B cell (primary cell): ENCODE results near the gene MARCHF7. TPM values are rescaled to one million over a fixed set of nuclear protein-coding genes. Genes with fewer than 3 reads are reported as not detected.

Experiments used
- ATAC-seq: fragments of 200-7000 bp; cut with Tn5 transposase; one replicate; pipeline ENCODE4 v1.10.0; 2021; ENCODE audit warnings: low read depth, mild to moderate bottlenecking, moderate number of reproducible peaks, moderate library complexity
- CTCF ChIA-PET: fragments of 350-600 bp; sonication (Branson Sonifier 250); formaldehyde crosslinking; loops from one replicate; lab custom pipeline; 2021; ENCODE audit warnings: antibody characterized with exemption, inconsistent platforms; lab: Charles Lee
- POLR2A ChIA-PET: fragments of 350-600 bp; sonication (Branson Sonifier 250); formaldehyde crosslinking; loops from one replicate; lab custom pipeline; 2021; ENCODE audit warnings: antibody characterized with exemption; lab: Charles Lee
- DNase-seq: peaks from one replicate; pipeline ENCODE4 v3.0.0; 2013
- H2AFZ ChIP-seq: 2 replicates; pipeline ENCODE4 v1.6.1; 2012; ENCODE audit warnings: mild to moderate bottlenecking, low read depth, low read length; ENCODE audit not compliant: insufficient read depth, poor library complexity, severe bottlenecking
- H3K27ac ChIP-seq, 2 donors: 1 replicate in 1 of 2; 2 replicates in 1 of 2; pipeline ENCODE4 v1.5.1; 2012 to 2013; ENCODE audit warnings: low read length in 2 of 2, mild to moderate bottlenecking in 2 of 2, moderate library complexity in 1 of 2
- H3K27me3 ChIP-seq, 4 experiments: fragments of 200-600 bp in 1 of 4; sonication (generic) in 1 of 4; replicated peaks in 1 of 4; 1 replicate in 2 of 4; 2 replicates in 2 of 4; pipeline versions ENCODE4 v1.6.1 to v1.7.0; 2013 to 2016; ENCODE audit warnings: low read length in 3 of 4, mild to moderate bottlenecking in 2 of 4, mixed read lengths in 1 of 4, moderate library complexity in 1 of 4; ENCODE audit not compliant: insufficient read depth in 4 of 4, control insufficient read depth in 3 of 4; ENCODE audit errors: control extremely low read depth in 1 of 4
- H3K36me3 ChIP-seq, 2 experiments: replicated peaks in 1 of 2; 1 replicate in 1 of 2; 2 replicates in 1 of 2; pipeline versions ENCODE4 v1.6.1 to v1.7.1; 2013; ENCODE audit warnings: low read length in 1 of 2; ENCODE audit not compliant: insufficient read depth in 2 of 2, control insufficient read depth in 1 of 2; ENCODE audit errors: control extremely low read depth in 1 of 2, extremely low read depth in 1 of 2
- H3K4me1 ChIP-seq, 2 donors: fragments of 200-600 bp in 1 of 2; sonication (generic) in 1 of 2; 1 replicate in 1 of 2; 2 replicates in 1 of 2; pipeline versions ENCODE4 v1.5.1 to v1.6.1; 2013 to 2017; ENCODE audit warnings: low read length in 2 of 2; ENCODE audit not compliant: control insufficient read depth in 2 of 2, insufficient read depth in 2 of 2
- H3K4me2 ChIP-seq: replicated peaks from 2 replicates; pipeline ENCODE3; 2012; ENCODE audit warnings: mild to moderate bottlenecking, low read depth, low read length; ENCODE audit not compliant: poor library complexity, severe bottlenecking
- H3K4me3 ChIP-seq, 5 experiments: fragments of 200-600 bp in 1 of 5; sonication (generic) in 1 of 5; 1 replicate in 3 of 5; 2 replicates in 2 of 5; pipeline versions ENCODE4 v1.5.1 to v1.7.0; 2011 to 2016; ENCODE audit warnings: low read length in 4 of 5, mild to moderate bottlenecking in 4 of 5, low read depth in 2 of 5, control low read depth in 1 of 5, moderate library complexity in 1 of 5; ENCODE audit not compliant: insufficient read depth in 1 of 5; ENCODE audit errors: control extremely low read depth in 1 of 5, extremely low read depth in 1 of 5
- H3K79me2 ChIP-seq: fragments of 200-600 bp; sonication (generic); one replicate; pipeline ENCODE4 v1.6.0; 2016; ENCODE audit warnings: low read length; ENCODE audit not compliant: control insufficient read depth, insufficient read depth
- H3K9ac ChIP-seq: fragments of 200-600 bp; sonication (generic); 2 replicates; pipeline ENCODE4 v1.6.1; 2017; ENCODE audit warnings: mild to moderate bottlenecking, low read length, moderate library complexity
- H3K9me3 ChIP-seq, 3 donors: one replicate each; pipeline versions ENCODE4 v1.6.1 to v1.7.1; 2013; ENCODE audit warnings: low read length in 2 of 3; ENCODE audit not compliant: control insufficient read depth in 2 of 3, insufficient read depth in 1 of 3; ENCODE audit errors: control extremely low read depth in 1 of 3
- H4K20me1 ChIP-seq: 2 replicates; pipeline ENCODE4 v1.6.0; 2012; ENCODE audit warnings: mild to moderate bottlenecking, low read length; ENCODE audit not compliant: insufficient read depth, control insufficient read depth, poor library complexity, severe bottlenecking
- H3K27ac Mint-ChIP-seq: one replicate; pipeline ENCODE4 v1.8.0; 2021; ENCODE audit warnings: mixed read lengths
- H3K27me3 Mint-ChIP-seq: one replicate; pipeline ENCODE4 v1.8.0; 2021; ENCODE audit warnings: mixed read lengths
- H3K4me1 Mint-ChIP-seq: one replicate; pipeline ENCODE4 v1.8.0; 2021; ENCODE audit warnings: mixed read lengths
- H3K4me3 Mint-ChIP-seq: one replicate; pipeline ENCODE4 v1.8.0; 2021; ENCODE audit warnings: mixed read lengths
- H3K9me3 Mint-ChIP-seq: one replicate; pipeline ENCODE4 v1.8.0; 2022; ENCODE audit warnings: mixed read lengths; ENCODE audit not compliant: insufficient read depth
- EZH2 ChIP-seq: IDR thresholded peaks from 2 replicates; pipeline ENCODE4 v1.6.1; 2012; ENCODE audit warnings: borderline replicate concordance, low read depth, mild to moderate bottlenecking, moderate library complexity, low read length; ENCODE audit not compliant: insufficient read depth, poor library complexity, severe bottlenecking
- WGBS: methylation state at CpG from one replicate; pipeline ENCODE4 v1.1.5; 2013; ENCODE audit warnings: missing lambda C conversion rate; ENCODE audit not compliant: insufficient coverage; 5-methylcytosine and 5-hydroxymethylcytosine counted together
- intact Hi-C: fragments of 100-400 bp; cut with micrococcal nuclease; formaldehyde crosslinking; loops from one replicate; pipeline ENCODE4 v1.10.0; 2022
- polyA plus RNA-seq: library from polyadenylated mRNA; depleted of rRNA; stranded (reverse); fragments of >200 nt; gene quantifications from 2 replicates; pipeline ENCODE4 v1.2.3, GENCODE V29; 2012
- total RNA-seq, 2 donors: library from RNA; stranded (reverse); fragments of 120-200 nt in 1 of 2; gene quantifications; 1 replicate in 1 of 2; 2 replicates in 1 of 2; pipeline versions ENCODE4 v1.2.3 to v1.2.4, GENCODE V29; 2013 to 2022
- TF ChIP-seq, protein P1 (sequence below): fragments of 200-600 bp; IDR thresholded peaks from one replicate; pipeline ENCODE4 v1.8.0; 2022; ENCODE audit warnings: antibody characterized with exemption, mild to moderate bottlenecking

MARCHF7 gene
- total and polyA plus RNA-seq, 2 donors (not counting 1 experiment from before 2014, with no cell fraction given): 55.4 to 109 TPM

DNA sequence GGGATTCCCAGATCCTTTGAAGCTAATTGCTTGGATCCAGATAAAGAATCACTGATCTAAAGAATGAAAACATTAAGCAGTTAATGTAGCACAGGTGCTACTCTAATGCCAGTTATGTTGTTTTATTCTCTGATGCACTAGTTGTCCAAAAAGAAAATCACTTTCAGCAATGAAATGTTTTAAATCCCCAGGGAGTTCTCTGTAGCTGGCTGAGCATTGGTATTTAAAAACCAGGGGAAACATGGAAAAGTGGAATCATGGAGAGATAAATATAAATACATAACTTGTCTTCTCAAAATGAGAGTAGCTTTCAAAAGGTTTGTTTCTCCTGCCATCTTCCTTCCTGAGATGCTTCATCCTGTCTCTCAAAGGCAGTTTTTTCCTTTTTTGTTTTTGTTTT, 48.0 kb downstream of the MARCHF7 start:
- no peak overlapping the region for H2AFZ ChIP-seq
- H3K4me2 ChIP-seq: no peak overlapping the region
- Mint-ChIP-seq H3K27me3 (no peaks in the 10 kb centered on the region), H3K9me3 (no peaks in the 10 kb centered on the region), H3K27ac (no peak overlapping the region), H3K4me1 (no peaks in the 10 kb centered on the region), H3K4me3 (no peak overlapping the region)
- H3K9me3 ChIP-seq: no peaks in the 10 kb centered on the region
- peaks cover 15 to 74% of the 10 kb centered on the region in 2 experiments for H3K36me3 ChIP-seq
- ChIA-PET POLR2A (no interaction called here), CTCF (no interaction called here)
- no peaks in the 10 kb centered on the region for H3K27me3 ChIP-seq
- no peak overlapping the region for H3K27ac ChIP-seq
- ATAC-seq (no peak), DNase-seq (no peak)
- no peaks in the 10 kb centered on the region for H3K4me1 ChIP-seq
- H3K79me2 ChIP-seq: peaks cover 2% of the 10 kb centered on the region
- H4K20me1 ChIP-seq: peaks cover 17% of the 10 kb centered on the region
- TF ChIP-seq, protein P1, sequence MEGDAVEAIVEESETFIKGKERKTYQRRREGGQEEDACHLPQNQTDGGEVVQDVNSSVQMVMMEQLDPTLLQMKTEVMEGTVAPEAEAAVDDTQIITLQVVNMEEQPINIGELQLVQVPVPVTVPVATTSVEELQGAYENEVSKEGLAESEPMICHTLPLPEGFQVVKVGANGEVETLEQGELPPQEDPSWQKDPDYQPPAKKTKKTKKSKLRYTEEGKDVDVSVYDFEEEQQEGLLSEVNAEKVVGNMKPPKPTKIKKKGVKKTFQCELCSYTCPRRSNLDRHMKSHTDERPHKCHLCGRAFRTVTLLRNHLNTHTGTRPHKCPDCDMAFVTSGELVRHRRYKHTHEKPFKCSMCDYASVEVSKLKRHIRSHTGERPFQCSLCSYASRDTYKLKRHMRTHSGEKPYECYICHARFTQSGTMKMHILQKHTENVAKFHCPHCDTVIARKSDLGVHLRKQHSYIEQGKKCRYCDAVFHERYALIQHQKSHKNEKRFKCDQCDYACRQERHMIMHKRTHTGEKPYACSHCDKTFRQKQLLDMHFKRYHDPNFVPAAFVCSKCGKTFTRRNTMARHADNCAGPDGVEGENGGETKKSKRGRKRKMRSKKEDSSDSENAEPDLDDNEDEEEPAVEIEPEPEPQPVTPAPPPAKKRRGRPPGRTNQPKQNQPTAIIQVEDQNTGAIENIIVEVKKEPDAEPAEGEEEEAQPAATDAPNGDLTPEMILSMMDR: no peak
- TF ChIP-seq EZH2: no peak
- H3K4me3 ChIP-seq: no peak overlapping the region
- H3K9ac ChIP-seq: no peak overlapping the region
- intact Hi-C loops: loop anchor here (10.0 kb wide), 1 partner anchor 46 kb away; the partner anchor contains the start of gene MARCHF7

DNA sequence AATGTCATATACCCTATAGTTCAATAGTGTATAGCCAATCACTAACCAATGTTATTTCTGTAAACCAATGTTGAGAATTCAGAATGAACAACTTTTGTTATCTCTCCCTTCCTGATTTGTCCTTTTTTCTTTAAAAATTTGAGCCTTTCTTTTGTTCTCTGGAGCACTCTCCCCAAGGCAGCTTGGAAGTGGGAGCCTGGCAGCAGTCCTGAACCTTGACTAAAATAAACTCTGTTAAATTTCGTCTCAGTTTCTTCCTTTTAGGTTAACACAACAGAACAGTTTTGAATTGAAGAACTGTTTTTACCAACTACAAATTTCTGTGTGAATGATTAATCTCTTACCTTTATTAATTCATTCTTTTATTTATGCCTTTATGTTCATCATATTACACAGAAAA, 49.8 kb downstream of the MARCHF7 start:
- intact Hi-C loops: loop anchor here (10.0 kb wide), 1 partner anchor 47 kb away; the partner anchor contains the start of gene MARCHF7
- Mint-ChIP-seq H3K4me3 (no peak overlapping the region), H3K4me1 (no peaks in the 10 kb centered on the region), H3K9me3 (no peaks in the 10 kb centered on the region), H3K27ac (no peak overlapping the region), H3K27me3 (no peaks in the 10 kb centered on the region)
- H3K27me3 ChIP-seq: no peaks in the 10 kb centered on the region
- DNase-seq: no peak
- H4K20me1 ChIP-seq: peaks cover 11% of the 10 kb centered on the region
- no peaks in the 10 kb centered on the region for H3K4me1 ChIP-seq
- no peak overlapping the region for H3K4me3 ChIP-seq
- no peaks in the 10 kb centered on the region for H3K9me3 ChIP-seq
- peaks cover 22 to 78% of the 10 kb centered on the region in 2 experiments for H3K36me3 ChIP-seq
- no peak overlapping the region for H3K4me2 ChIP-seq
- CTCF ChIA-PET: no interaction called here
- H3K9ac ChIP-seq: no peak overlapping the region
- no peaks in the 10 kb centered on the region for H3K79me2 ChIP-seq
- H3K27ac ChIP-seq: no peak overlapping the region
- WGBS: no CpG with 5 or more reads among the region's 1 CpG
- H2AFZ ChIP-seq: no peak overlapping the region
- POLR2A ChIA-PET: no interaction called here
- TF ChIP-seq, protein P1: no peak
- TF ChIP-seq EZH2: no peak
- no peak for ATAC-seq

Other genes with a start within 250 kb of the MARCHF7 start
- gene BAZ2B, start 96.0 kb upstream of the MARCHF7 start, total RNA-seq: 37.2 and 42.3 TPM in 2 replicates
- 8.6 and 12.2 TPM in 2 replicates for gene BAZ2B, start 96.0 kb upstream of the MARCHF7 start, polyA plus RNA-seq
- 1.3 and 1.5 TPM in 2 replicates for gene CD302, start 85.7 kb downstream of the MARCHF7 start, total RNA-seq
- gene CD302, start 85.7 kb downstream of the MARCHF7 start, polyA plus RNA-seq: 0.61 and 0.72 TPM in 2 replicates
- gene LY75, start 192.2 kb downstream of the MARCHF7 start, total RNA-seq: 71.7 and 77.3 TPM in 2 replicates
- 8.8 and 11.3 TPM in 2 replicates for gene LY75, start 192.2 kb downstream of the MARCHF7 start, polyA plus RNA-seq